SK-N-SH treated with all-trans-retinoic acid at 6 μM for 48 hours (cell line): ENCODE data around the gene SRPRB.

ENCODE experiments used
- ATAC-seq: fragments of 200-7000 bp; cut with Tn5 transposase; 3 replicates; pipeline ENCODE4 v1.9.1; 2020; ENCODE audit warnings: mild to moderate bottlenecking, moderate library complexity
- ARNTL ChIP-seq: fragments of 450-650 bp; formaldehyde crosslinking; IDR thresholded peaks from 2 replicates; pipeline ENCODE4 v1.5.0; 2020; ENCODE audit warnings: low read depth, mild to moderate bottlenecking, moderate library complexity, borderline replicate concordance
- BACH2 ChIP-seq: fragments of 250-450 bp; sonication (Bioruptor Pico); IDR thresholded peaks from 2 replicates; pipeline ENCODE4 v1.9.0; 2021; ENCODE audit warnings: mild to moderate bottlenecking, borderline replicate concordance
- CSDC2 ChIP-seq: fragments of 250-450 bp; sonication (Bioruptor Pico); IDR thresholded peaks from 2 replicates; pipeline ENCODE4 v1.5.0; 2020; ENCODE audit warnings: mild to moderate bottlenecking, moderate library complexity
- ESRRG ChIP-seq: fragments of 250-450 bp; sonication (Bioruptor Pico); IDR thresholded peaks from 2 replicates; pipeline ENCODE4 v1.6.1; 2021; ENCODE audit warnings: mild to moderate bottlenecking
- GLIS3 ChIP-seq: fragments of 250-450 bp; sonication (Bioruptor Pico); IDR thresholded peaks from 2 replicates; pipeline ENCODE4 v1.5.0; 2020; ENCODE audit warnings: mild to moderate bottlenecking, moderate library complexity
- ISL1 ChIP-seq: fragments of 250-450 bp; sonication (Bioruptor Pico); IDR thresholded peaks from 2 replicates; pipeline ENCODE4 v2.1.2; 2022; ENCODE audit warnings: mild to moderate bottlenecking, moderate library complexity
- PPARA ChIP-seq: fragments of 250-450 bp; sonication (Bioruptor Pico); IDR thresholded peaks from 2 replicates; pipeline ENCODE4 v1.5.0; 2020; ENCODE audit warnings: mild to moderate bottlenecking, borderline replicate concordance
- SNAI2 ChIP-seq: fragments of 250-450 bp; sonication (Bioruptor Pico); IDR thresholded peaks from 2 replicates; pipeline ENCODE4 v1.5.0; 2020; ENCODE audit warnings: mild to moderate bottlenecking, moderate library complexity
- TCF4 ChIP-seq: fragments of 250-450 bp; sonication (Bioruptor Pico); IDR thresholded peaks from 2 replicates; pipeline ENCODE4 v1.8.0; 2021; ENCODE audit warnings: mild to moderate bottlenecking, moderate library complexity, borderline replicate concordance
- TOX ChIP-seq: fragments of 250-450 bp; sonication (Bioruptor Pico); IDR thresholded peaks from 2 replicates; pipeline ENCODE4 v1.8.0; 2021; ENCODE audit warnings: mild to moderate bottlenecking, moderate library complexity, borderline replicate concordance
- ZC3H10 ChIP-seq: fragments of 250-450 bp; sonication (Bioruptor Pico); IDR thresholded peaks from 2 replicates; pipeline ENCODE4 v1.5.1; 2021; ENCODE audit warnings: mild to moderate bottlenecking, moderate library complexity
- ZFP3 ChIP-seq: fragments of 250-450 bp; sonication (Bioruptor Pico); IDR thresholded peaks from 2 replicates; pipeline ENCODE4 v1.5.0; 2020; ENCODE audit warnings: mild to moderate bottlenecking, moderate library complexity
- ZFP30 ChIP-seq: fragments of 450-650 bp; formaldehyde crosslinking; IDR thresholded peaks from 2 replicates; pipeline ENCODE4 v1.5.0; 2022; ENCODE audit warnings: mild to moderate bottlenecking, moderate library complexity
- ZNF565 ChIP-seq: fragments of 450-650 bp; formaldehyde crosslinking; conservative IDR thresholded peaks from 2 replicates; pipeline ENCODE4 v1.5.0; 2020; ENCODE audit warnings: low read depth, mild to moderate bottlenecking, moderate library complexity
- ZNF70 ChIP-seq: fragments of 450-650 bp; formaldehyde crosslinking; IDR thresholded peaks from 2 replicates; pipeline ENCODE4 v1.5.0; 2020; ENCODE audit warnings: mild to moderate bottlenecking, moderate library complexity
- TF ChIP-seq, protein P1 (sequence below): fragments of 250-450 bp; sonication (Bioruptor Pico); IDR thresholded peaks from 2 replicates; pipeline ENCODE4 v1.5.1; 2020; ENCODE audit warnings: low read depth, mild to moderate bottlenecking, moderate library complexity
- TF ChIP-seq, protein P2 (sequence below): fragments of 250-450 bp; sonication (Bioruptor Pico); IDR thresholded peaks from 2 replicates; pipeline ENCODE4 v1.8.0; 2021; ENCODE audit warnings: low read depth, mild to moderate bottlenecking, moderate library complexity, borderline replicate concordance
- TF ChIP-seq, protein P3 (sequence below): fragments of 250-450 bp; sonication (Bioruptor Pico); IDR thresholded peaks from 2 replicates; pipeline ENCODE4 v1.8.0; 2020; ENCODE audit warnings: mild to moderate bottlenecking, moderate library complexity, borderline replicate concordance
- TF ChIP-seq, protein P4 (sequence below): fragments of 250-450 bp; sonication (Bioruptor Pico); IDR thresholded peaks from 2 replicates; pipeline ENCODE4 v1.5.1; 2021; ENCODE audit warnings: mild to moderate bottlenecking, moderate library complexity
- TF ChIP-seq, protein P5 (sequence below): fragments of 250-450 bp; sonication (Bioruptor Pico); IDR thresholded peaks from 2 replicates; pipeline ENCODE4 v1.5.0; 2020; ENCODE audit warnings: mild to moderate bottlenecking, moderate library complexity

The SRPRB gene

DNA sequence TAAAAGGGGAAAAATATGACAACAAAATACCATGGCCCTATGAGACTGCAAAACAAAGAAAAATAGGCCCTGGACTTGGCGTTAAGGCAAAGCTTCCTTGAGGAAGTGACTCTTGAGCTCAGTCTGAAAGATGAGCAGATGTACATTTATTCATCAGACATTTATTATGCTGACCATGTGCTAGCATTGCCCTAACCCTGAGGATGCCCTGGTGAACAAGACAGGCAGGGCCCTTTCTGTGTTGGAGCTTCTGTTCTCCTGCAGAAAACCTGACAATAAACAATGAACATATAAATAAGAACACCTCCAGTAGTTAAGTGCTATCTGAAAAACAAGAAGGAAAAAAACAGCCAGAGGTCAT lies 47.1 kb upstream of the SRPRB start (continued):
- TF ChIP-seq ZNF70 (CRISPR knock-in tag): no peak
- no peak for TF ChIP-seq ZFP3
- TF ChIP-seq ISL1 (CRISPR knock-in tag): no peak
- no peak for TF ChIP-seq BACH2 (CRISPR knock-in tag)
- no peak for TF ChIP-seq ARNTL

DNA sequence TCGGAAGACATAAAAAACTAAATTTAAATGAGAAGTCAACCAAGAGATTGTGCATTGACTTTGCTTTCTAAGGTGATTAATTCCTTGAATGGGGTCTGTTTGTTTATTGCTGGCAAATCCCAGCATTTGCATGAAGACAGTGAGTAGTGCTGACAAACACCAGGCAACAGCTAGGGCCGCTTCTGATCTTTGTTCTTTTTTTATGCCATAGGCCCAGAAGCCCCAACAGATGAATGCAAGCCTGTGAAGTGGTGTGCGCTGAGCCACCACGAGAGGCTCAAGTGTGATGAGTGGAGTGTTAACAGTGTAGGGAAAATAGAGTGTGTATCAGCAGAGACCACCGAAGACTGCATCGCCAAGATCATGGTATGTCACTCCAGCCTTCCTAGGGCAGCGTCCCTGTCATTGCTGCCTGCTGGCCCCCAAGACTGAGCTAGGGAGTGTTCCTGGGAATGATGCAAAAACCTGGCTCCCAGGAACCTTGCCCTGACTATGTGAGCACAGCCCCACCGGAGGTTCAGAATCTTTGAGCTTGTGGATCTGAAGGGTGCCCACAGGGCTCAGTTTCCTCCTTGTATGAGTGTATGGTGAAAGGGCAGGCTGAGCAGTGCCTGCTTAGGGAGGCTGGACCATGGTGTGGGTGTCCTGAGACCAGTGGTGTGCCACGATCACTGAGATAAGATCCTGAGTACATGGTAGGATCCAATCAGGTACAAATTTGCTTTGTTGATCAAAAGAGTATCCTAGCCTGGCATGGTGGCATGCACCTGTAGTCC lies 46.5 kb upstream of the SRPRB start:
- TF ChIP-seq, protein P1, sequence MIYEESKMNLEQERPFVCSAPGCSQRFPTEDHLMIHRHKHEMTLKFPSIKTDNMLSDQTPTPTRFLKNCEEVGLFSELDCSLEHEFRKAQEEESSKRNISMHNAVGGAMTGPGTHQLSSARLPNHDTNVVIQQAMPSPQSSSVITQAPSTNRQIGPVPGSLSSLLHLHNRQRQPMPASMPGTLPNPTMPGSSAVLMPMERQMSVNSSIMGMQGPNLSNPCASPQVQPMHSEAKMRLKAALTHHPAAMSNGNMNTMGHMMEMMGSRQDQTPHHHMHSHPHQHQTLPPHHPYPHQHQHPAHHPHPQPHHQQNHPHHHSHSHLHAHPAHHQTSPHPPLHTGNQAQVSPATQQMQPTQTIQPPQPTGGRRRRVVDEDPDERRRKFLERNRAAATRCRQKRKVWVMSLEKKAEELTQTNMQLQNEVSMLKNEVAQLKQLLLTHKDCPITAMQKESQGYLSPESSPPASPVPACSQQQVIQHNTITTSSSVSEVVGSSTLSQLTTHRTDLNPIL: no peak
- no peak for TF ChIP-seq GLIS3 (CRISPR knock-in tag)
- no peak for TF ChIP-seq ISL1 (CRISPR knock-in tag)
- TF ChIP-seq ESRRG (CRISPR knock-in tag): no peak
- TF ChIP-seq SNAI2: no peak
- TF ChIP-seq, protein P2, sequence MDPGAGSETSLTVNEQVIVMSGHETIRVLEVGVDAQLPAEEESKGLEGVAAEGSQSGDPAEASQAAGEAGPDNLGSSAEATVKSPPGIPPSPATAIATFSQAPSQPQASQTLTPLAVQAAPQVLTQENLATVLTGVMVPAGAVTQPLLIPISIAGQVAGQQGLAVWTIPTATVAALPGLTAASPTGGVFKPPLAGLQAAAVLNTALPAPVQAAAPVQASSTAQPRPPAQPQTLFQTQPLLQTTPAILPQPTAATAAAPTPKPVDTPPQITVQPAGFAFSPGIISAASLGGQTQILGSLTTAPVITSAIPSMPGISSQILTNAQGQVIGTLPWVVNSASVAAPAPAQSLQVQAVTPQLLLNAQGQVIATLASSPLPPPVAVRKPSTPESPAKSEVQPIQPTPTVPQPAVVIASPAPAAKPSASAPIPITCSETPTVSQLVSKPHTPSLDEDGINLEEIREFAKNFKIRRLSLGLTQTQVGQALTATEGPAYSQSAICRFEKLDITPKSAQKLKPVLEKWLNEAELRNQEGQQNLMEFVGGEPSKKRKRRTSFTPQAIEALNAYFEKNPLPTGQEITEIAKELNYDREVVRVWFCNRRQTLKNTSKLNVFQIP: no peak
- no peak for TF ChIP-seq CSDC2 (CRISPR knock-in tag)
- TF ChIP-seq TOX (CRISPR knock-in tag): no peak
- ATAC-seq: no peak

DNA sequence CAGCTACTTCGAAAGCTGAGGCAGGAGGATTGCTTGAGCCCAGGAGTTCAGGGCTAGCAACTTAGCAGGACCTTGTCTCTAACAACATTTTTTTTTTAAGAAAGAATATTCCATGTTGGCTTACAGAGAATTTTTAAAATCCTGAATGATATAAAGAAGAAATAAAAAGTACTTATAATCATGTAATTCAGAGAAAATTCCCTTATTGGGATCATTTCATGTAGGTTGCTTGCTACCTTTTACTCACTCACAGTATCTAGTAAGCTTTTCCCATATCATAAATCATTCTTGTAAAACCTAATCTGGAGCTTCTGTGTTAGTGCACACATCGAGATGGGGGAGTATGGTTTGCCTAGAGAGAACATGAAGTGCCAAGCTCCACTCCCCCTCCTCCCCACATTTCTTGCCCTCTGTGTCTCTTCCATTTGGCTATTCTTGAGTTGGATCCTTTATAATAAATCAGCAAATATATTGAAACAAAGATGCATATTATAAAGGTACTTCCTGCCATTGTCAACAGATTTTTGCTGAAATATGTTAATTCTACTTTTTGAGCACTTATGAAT lies 45.8 kb upstream of the SRPRB start:
- TF ChIP-seq SNAI2 (no peak), GLIS3 (CRISPR knock-in tag) (no peak), CSDC2 (CRISPR knock-in tag) (no peak), ZC3H10 (no peak), ARNTL (no peak), ESRRG (CRISPR knock-in tag) (no peak), PPARA (CRISPR knock-in tag) (no peak), TOX (CRISPR knock-in tag) (no peak), ZFP30 (CRISPR knock-in tag) (no peak), ZNF70 (CRISPR knock-in tag) (no peak), ZNF565 (CRISPR knock-in tag) (no peak)
- TF ChIP-seq, protein P3, sequence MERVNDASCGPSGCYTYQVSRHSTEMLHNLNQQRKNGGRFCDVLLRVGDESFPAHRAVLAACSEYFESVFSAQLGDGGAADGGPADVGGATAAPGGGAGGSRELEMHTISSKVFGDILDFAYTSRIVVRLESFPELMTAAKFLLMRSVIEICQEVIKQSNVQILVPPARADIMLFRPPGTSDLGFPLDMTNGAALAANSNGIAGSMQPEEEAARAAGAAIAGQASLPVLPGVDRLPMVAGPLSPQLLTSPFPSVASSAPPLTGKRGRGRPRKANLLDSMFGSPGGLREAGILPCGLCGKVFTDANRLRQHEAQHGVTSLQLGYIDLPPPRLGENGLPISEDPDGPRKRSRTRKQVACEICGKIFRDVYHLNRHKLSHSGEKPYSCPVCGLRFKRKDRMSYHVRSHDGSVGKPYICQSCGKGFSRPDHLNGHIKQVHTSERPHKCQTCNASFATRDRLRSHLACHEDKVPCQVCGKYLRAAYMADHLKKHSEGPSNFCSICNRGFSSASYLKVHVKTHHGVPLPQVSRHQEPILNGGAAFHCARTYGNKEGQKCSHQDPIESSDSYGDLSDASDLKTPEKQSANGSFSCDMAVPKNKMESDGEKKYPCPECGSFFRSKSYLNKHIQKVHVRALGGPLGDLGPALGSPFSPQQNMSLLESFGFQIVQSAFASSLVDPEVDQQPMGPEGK (CRISPR knock-in tag): no peak
- TF ChIP-seq, protein P4, sequence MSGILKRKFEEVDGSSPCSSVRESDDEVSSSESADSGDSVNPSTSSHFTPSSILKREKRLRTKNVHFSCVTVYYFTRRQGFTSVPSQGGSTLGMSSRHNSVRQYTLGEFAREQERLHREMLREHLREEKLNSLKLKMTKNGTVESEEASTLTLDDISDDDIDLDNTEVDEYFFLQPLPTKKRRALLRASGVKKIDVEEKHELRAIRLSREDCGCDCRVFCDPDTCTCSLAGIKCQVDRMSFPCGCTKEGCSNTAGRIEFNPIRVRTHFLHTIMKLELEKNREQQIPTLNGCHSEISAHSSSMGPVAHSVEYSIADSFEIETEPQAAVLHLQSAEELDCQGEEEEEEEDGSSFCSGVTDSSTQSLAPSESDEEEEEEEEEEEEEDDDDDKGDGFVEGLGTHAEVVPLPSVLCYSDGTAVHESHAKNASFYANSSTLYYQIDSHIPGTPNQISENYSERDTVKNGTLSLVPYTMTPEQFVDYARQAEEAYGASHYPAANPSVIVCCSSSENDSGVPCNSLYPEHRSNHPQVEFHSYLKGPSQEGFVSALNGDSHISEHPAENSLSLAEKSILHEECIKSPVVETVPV (CRISPR knock-in tag): no peak
- TF ChIP-seq, protein P5, sequence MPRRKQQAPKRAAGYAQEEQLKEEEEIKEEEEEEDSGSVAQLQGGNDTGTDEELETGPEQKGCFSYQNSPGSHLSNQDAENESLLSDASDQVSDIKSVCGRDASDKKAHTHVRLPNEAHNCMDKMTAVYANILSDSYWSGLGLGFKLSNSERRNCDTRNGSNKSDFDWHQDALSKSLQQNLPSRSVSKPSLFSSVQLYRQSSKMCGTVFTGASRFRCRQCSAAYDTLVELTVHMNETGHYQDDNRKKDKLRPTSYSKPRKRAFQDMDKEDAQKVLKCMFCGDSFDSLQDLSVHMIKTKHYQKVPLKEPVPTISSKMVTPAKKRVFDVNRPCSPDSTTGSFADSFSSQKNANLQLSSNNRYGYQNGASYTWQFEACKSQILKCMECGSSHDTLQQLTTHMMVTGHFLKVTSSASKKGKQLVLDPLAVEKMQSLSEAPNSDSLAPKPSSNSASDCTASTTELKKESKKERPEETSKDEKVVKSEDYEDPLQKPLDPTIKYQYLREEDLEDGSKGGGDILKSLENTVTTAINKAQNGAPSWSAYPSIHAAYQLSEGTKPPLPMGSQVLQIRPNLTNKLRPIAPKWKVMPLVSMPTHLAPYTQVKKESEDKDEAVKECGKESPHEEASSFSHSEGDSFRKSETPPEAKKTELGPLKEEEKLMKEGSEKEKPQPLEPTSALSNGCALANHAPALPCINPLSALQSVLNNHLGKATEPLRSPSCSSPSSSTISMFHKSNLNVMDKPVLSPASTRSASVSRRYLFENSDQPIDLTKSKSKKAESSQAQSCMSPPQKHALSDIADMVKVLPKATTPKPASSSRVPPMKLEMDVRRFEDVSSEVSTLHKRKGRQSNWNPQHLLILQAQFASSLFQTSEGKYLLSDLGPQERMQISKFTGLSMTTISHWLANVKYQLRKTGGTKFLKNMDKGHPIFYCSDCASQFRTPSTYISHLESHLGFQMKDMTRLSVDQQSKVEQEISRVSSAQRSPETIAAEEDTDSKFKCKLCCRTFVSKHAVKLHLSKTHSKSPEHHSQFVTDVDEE (CRISPR knock-in tag): no peak
- no peak for ATAC-seq

DNA sequence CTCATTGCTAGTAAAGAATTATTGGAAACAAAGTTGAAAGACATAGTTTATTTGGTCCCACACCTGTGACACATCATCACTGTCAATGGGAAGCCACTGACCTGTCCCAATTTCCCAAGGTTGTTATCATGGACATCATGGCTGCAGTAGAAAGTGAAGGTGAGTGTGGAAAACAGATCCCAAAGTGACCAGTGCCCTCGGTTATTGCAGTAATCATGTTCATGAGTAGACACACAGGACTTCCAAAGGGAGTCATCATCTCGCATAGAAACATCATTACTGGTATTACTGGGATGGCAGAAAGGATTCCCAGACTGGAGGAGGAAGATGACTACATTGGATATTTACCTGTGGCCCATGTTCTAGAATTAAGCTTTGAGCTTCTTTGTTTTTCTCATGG lies 44.7 kb upstream of the SRPRB start:
- ATAC-seq: no peak
- TF ChIP-seq, protein P4 (CRISPR knock-in tag): no peak
- no peak for TF ChIP-seq CSDC2 (CRISPR knock-in tag)
- no peak for TF ChIP-seq BACH2 (CRISPR knock-in tag)
- no peak for TF ChIP-seq TCF4
- TF ChIP-seq TOX (CRISPR knock-in tag): no peak
- no peak for TF ChIP-seq SNAI2
- TF ChIP-seq, protein P1: no peak
- TF ChIP-seq ZNF565 (CRISPR knock-in tag): no peak
- TF ChIP-seq ZNF70 (CRISPR knock-in tag): no peak
- no peak for TF ChIP-seq ARNTL
